HG02571 (cell line): ENCODE measurements around the gene GSTM4.

ENCODE experiments used
- ATAC-seq: cut with Tn5 transposase; IDR thresholded peaks from one replicate; pipeline ENCODE4 v1.9.1; 2021; ENCODE audit warnings: mild to moderate bottlenecking, moderate library complexity; ENCODE audit not compliant: unreplicated experiment

Gene GSTM4

GRCh38 chr1:109624201-109625010 is 31.5 kb upstream of the GSTM4 start:
- ATAC-seq, result no peak

- ATAC-seq, result no peak
Observed at GRCh38 chr1:109625176-109625575, 30.7 kb upstream of the GSTM4 start.

- ATAC-seq, result no peak
Observed at GRCh38 chr1:109625601-109626560, 30.0 kb upstream of the GSTM4 start.

GRCh38 chr1:109626682-109627408 is 29.1 kb upstream of the GSTM4 start:
- no peak for ATAC-seq

- ATAC-seq, result no peak
Observed at GRCh38 chr1:109627692-109628399, 28.1 kb upstream of the GSTM4 start.

- ATAC-seq, result no peak
Observed at GRCh38 chr1:109628540-109629321, 27.2 kb upstream of the GSTM4 start.

- no peak for ATAC-seq
Observed at GRCh38 chr1:109629372-109630030, 26.4 kb upstream of the GSTM4 start.

- no peak for ATAC-seq
Observed at GRCh38 chr1:109630081-109630897, 25.6 kb upstream of the GSTM4 start.

GRCh38 chr1:109630898-109631512 is 24.9 kb upstream of the GSTM4 start:
- ATAC-seq, result no peak

GRCh38 chr1:109631513-109632505 is 24.1 kb upstream of the GSTM4 start:
- no peak for ATAC-seq

- no peak for ATAC-seq
Observed at GRCh38 chr1:109632671-109633346, 23.1 kb upstream of the GSTM4 start.

GRCh38 chr1:109634292-109634691 is 21.6 kb upstream of the GSTM4 start:
- ATAC-seq, result no peak

- ATAC-seq, result no peak
Observed at GRCh38 chr1:109634771-109635750, 20.8 kb upstream of the GSTM4 start.

GRCh38 chr1:109635862-109636200 is 20.1 kb upstream of the GSTM4 start:
- no peak for ATAC-seq
